T-helper 1 cell treated with Interleukin-12 subunit alpha and Interleukin-12 subunit beta and Interleukin-4 antibody, amounts not matched to agents 30 ng/mL and 1 ng/mL, for 36 hours (primary cell): ENCODE measurements around the gene ACP7. TPM values are rescaled to one million over a fixed set of nuclear protein-coding genes. Genes with fewer than 3 reads are reported as not detected.
"Not testable (repeated sequence)": the region's sequence is repeated elsewhere in the genome, so short reads cannot be mapped to it uniquely, and the experiment has no call there.

Experiments
- intact Hi-C: fragments of 100-400 bp; cut with micrococcal nuclease; formaldehyde crosslinking; loops from one replicate; pipeline ENCODE4 v1.15.1; 2024
- total RNA-seq: library from RNA; stranded (reverse); gene quantifications from 2 replicates; pipeline ENCODE4 v1.2.3, GENCODE V29; 2022

Gene ACP7
- not detected in 2 replicates for total RNA-seq

- intact Hi-C loops: no loop called here
These were observed at the start of gene ACP7 for GRCh38 chr19:39083983-39084731. ACP7 (plus strand) TSS chr19:39084368; CDS start chr19:39085270, 902 bp downstream.

GRCh38 chr19:39036581-39036980 lies 47.6 kb upstream of the ACP7 start:
- intact Hi-C loops: no loop called here

GRCh38 chr19:39037194-39037593 lies 47.0 kb upstream of the ACP7 start:
- intact Hi-C loops: no loop called here

- intact Hi-C loops: no loop called here
These were observed 46.1 kb upstream of the ACP7 start for GRCh38 chr19:39038098-39038497.

GRCh38 chr19:39045506-39045905 lies 38.7 kb upstream of the ACP7 start:
- intact Hi-C loops: no loop called here

GRCh38 chr19:39046037-39046821 lies 37.9 kb upstream of the ACP7 start:
- intact Hi-C loops: no loop called here

GRCh38 chr19:39047073-39047472 lies 37.1 kb upstream of the ACP7 start:
- intact Hi-C loops: no loop called here

- intact Hi-C loops: loop anchor here (5.0 kb wide), 1 partner anchor 55 kb away; no protein-coding TSS in a partner anchor
These were observed 31.9 kb upstream of the ACP7 start for GRCh38 chr19:39052243-39052746.

- intact Hi-C loops: loop anchor here (5.0 kb wide), 1 partner anchor 54 kb away; no protein-coding TSS in a partner anchor
These were observed 31.3 kb upstream of the ACP7 start for GRCh38 chr19:39052846-39053245.

GRCh38 chr19:39053276-39054090 lies 30.7 kb upstream of the ACP7 start:
- intact Hi-C loops: loop anchor here (5.0 kb wide), 1 partner anchor 54 kb away; no protein-coding TSS in a partner anchor

GRCh38 chr19:39054091-39054470 lies 30.1 kb upstream of the ACP7 start:
- intact Hi-C loops: loop anchor here (5.0 kb wide), 1 partner anchor 53 kb away; no protein-coding TSS in a partner anchor

- intact Hi-C loops: no loop called here
These were observed 26.6 kb upstream of the ACP7 start for GRCh38 chr19:39057615-39058014.

- intact Hi-C loops: no loop called here
These were observed 24.9 kb upstream of the ACP7 start for GRCh38 chr19:39059302-39059701.

- intact Hi-C loops: no loop called here
These were observed 24.0 kb upstream of the ACP7 start for GRCh38 chr19:39060171-39060570.

- intact Hi-C loops: no loop called here
These were observed 19.8 kb upstream of the ACP7 start for GRCh38 chr19:39064405-39064804.

- intact Hi-C loops: no loop called here
These were observed 18.2 kb upstream of the ACP7 start for GRCh38 chr19:39065928-39066327.

- intact Hi-C loops: no loop called here
These were observed 17.1 kb upstream of the ACP7 start for GRCh38 chr19:39067104-39067503.

GRCh38 chr19:39068259-39068658 lies 15.9 kb upstream of the ACP7 start:
- intact Hi-C loops: not testable (repeated sequence)

- intact Hi-C loops: no loop called here
These were observed 13.3 kb upstream of the ACP7 start for GRCh38 chr19:39070888-39071287.

- intact Hi-C loops: no loop called here
These were observed 9.9 kb upstream of the ACP7 start for GRCh38 chr19:39074205-39074692.

- intact Hi-C loops: no loop called here
These were observed 9.2 kb upstream of the ACP7 start for GRCh38 chr19:39074942-39075341.
